MCF 10A (cell line): ENCODE results near the gene RAB3GAP2. TPM values are rescaled to one million over a fixed set of nuclear protein-coding genes. Genes with fewer than 3 reads are reported as not detected.
"Not testable (repeated sequence)": the region's sequence is repeated elsewhere in the genome, so short reads cannot be mapped to it uniquely, and the experiment has no call there.

ENCODE experiments used
- BruUV-seq: library from RNA; stranded (reverse); fragments of 400-500 nt; replicated peaks from 2 replicates; lab custom pipeline; 2021; lab: Mats Ljungman, UMichigan
- CTCF ChIA-PET: fragments of 300-600 bp; sonication (Branson Sonifier 250); formaldehyde crosslinking; extraction: SDS; loops from one replicate; lab custom pipeline; 2021; ENCODE audit warnings: antibody characterized with exemption, inconsistent platforms; lab: Yijun Ruan, JAX
- POLR2A ChIA-PET: fragments of 300-600, 350-650 bp; sonication (Branson Sonifier 250); formaldehyde crosslinking; extraction: SDS; loops from one replicate; lab custom pipeline; 2020; ENCODE audit warnings: antibody characterized with exemption, inconsistent platforms; lab: Yijun Ruan, JAX
- DNase-seq: peaks from one replicate; pipeline ENCODE4 v3.0.0-alpha.2; 2018; ENCODE audit not compliant: unreplicated experiment
- H3K27ac Mint-ChIP-seq: one replicate; pipeline ENCODE4 v1.8.0; 2022; ENCODE audit warnings: mild to moderate bottlenecking, low read depth, mixed read lengths; ENCODE audit not compliant: unreplicated experiment
- H3K27me3 Mint-ChIP-seq: one replicate; pipeline ENCODE4 v1.8.0; 2022; ENCODE audit warnings: mixed read lengths; ENCODE audit not compliant: insufficient read depth, unreplicated experiment
- H3K36me3 Mint-ChIP-seq: one replicate; pipeline ENCODE4 v1.8.0; 2022; ENCODE audit warnings: mild to moderate bottlenecking, moderate library complexity, mixed read lengths; ENCODE audit not compliant: insufficient read depth, unreplicated experiment
- H3K4me1 Mint-ChIP-seq: one replicate; pipeline ENCODE4 v1.8.0; 2022; ENCODE audit warnings: mixed read lengths; ENCODE audit not compliant: insufficient read depth, unreplicated experiment
- H3K4me3 Mint-ChIP-seq: one replicate; pipeline ENCODE4 v1.8.0; 2022; ENCODE audit warnings: mild to moderate bottlenecking, moderate library complexity, mixed read lengths; ENCODE audit not compliant: unreplicated experiment
- H3K9me3 Mint-ChIP-seq: one replicate; pipeline ENCODE4 v1.8.0; 2022; ENCODE audit warnings: mixed read lengths; ENCODE audit not compliant: unreplicated experiment
- CTCF ChIP-seq: fragments of 200-600 bp; IDR thresholded peaks from one replicate; pipeline ENCODE4 v1.8.0; 2022; ENCODE audit warnings: antibody characterized with exemption, mild to moderate bottlenecking; ENCODE audit not compliant: unreplicated experiment
- intact Hi-C: fragments of 100-400 bp; cut with micrococcal nuclease; formaldehyde crosslinking; loops from 2 replicates; pipeline ENCODE4 v1.14.1; 2022
- total RNA-seq: library from RNA; stranded (reverse); gene quantifications from 2 replicates; pipeline ENCODE4 v1.2.3, GENCODE V29; 2022

RAB3GAP2 gene
- total RNA-seq, 1 experiment from 2014 or later, result 93.3 TPM

DNA sequence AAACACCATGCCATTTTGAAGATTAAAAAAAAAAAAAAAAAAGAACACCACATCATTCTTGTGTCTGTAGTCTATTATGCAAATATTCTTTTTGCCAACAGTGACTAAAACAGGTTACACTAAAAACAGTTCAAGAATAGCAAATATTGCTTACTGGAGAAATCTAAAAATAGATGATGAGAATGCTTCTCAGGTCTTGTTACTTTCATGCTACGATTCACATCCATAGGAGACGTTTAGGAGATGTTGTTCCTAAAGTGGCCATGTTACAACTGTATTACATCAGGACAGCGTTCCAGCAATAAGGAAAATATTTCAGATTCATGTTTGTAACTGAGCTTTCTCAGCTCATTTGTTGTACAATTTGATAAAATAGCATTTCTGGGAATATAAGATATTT lies 32.3 kb downstream of the RAB3GAP2 start:
- H3K36me3 Mint-ChIP-seq, result peaks cover 18% of the 10 kb centered on the region
- H3K9me3 Mint-ChIP-seq, result peaks cover 9% of the 10 kb centered on the region
- H3K27ac Mint-ChIP-seq, result no peak overlapping the region
- POLR2A ChIA-PET, result interaction anchor here (1.0 to 1.5 kb wide), 3 partner anchors 10 to 21 kb away, joined by 3 to 5 read pairs (median 3); no protein-coding TSS in a partner anchor
- no TSS peak for BruUV-seq
- H3K4me1 Mint-ChIP-seq, result no peaks in the 10 kb centered on the region
- intact Hi-C loops, result no loop called here
- CTCF ChIA-PET, result interaction anchor here (1.1 to 16.8 kb wide), 2 partner anchors 12 to 24 kb away, joined by 5 to 232 read pairs; no protein-coding TSS in a partner anchor
- TF ChIP-seq CTCF, result no peak
- no peak overlapping the region for H3K4me3 Mint-ChIP-seq
- DNase-seq, result no peak
- H3K27me3 Mint-ChIP-seq, result no peaks in the 10 kb centered on the region

DNA sequence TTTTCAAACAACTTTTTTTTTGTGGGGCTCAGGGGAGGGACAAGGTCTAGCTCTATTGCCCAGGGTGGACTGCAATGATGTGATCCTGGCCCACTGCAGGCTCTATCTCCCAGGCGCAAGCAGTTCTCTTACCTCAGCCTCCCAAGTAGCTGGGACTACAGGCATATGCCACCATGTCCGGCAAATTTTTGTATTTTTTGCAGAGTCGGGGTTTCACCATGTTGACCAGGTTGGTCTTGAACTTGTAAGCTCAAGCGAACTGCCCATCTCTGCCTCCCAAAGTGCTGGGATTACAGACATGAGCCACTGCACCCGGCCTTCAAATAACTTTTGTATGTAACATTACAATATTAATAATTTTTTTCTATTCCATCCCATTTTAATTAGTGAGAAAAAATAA lies 33.0 kb downstream of the RAB3GAP2 start:
- CTCF ChIA-PET, result interaction anchor here (0.7 to 16.8 kb wide), 5 partner anchors 9 to 564 kb away, joined by 3 to 232 read pairs (median 3); no protein-coding TSS in a partner anchor
- intact Hi-C loops, result no loop called here
- Mint-ChIP-seq H3K9me3 (peaks cover 2% of the 10 kb centered on the region), H3K36me3 (peaks cover 11% of the 10 kb centered on the region), H3K4me1 (no peaks in the 10 kb centered on the region), H3K4me3 (no peak overlapping the region), H3K27ac (no peak overlapping the region), H3K27me3 (no peaks in the 10 kb centered on the region)
- POLR2A ChIA-PET, result interaction anchor here (1.5 kb wide), 1 partner anchor 12 kb away, joined by 3 read pairs; no protein-coding TSS in a partner anchor
- DNase-seq, result no peak
- BruUV-seq, result no TSS peak
- no peak for TF ChIP-seq CTCF

DNA sequence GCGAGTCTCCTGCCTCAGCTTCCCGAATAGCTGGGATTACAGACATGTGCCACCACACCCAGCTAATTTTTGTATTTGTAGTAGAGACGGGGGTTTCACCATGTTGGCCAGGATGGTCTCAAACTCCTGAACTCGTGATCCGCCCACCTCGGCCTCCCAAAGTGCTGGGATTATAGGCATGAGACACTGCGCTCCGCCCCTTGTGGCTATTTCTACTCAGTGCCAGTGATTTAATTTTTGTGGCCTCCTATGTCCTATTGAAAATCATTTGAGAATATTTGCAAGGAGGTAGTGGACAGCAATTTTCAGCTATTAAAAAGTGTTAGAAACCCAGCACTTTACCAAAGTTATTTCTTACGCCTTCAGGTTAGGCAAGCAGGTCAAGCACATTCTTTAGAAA lies 36.0 kb downstream of the RAB3GAP2 start:
- H3K27ac Mint-ChIP-seq, H3K9me3 Mint-ChIP-seq, intact Hi-C loops, DNase-seq, H3K4me3 Mint-ChIP-seq, H3K27me3 Mint-ChIP-seq, H3K4me1 Mint-ChIP-seq, BruUV-seq: not testable (repeated sequence)
- peaks cover 17% of the 10 kb centered on the region for H3K36me3 Mint-ChIP-seq
- ChIA-PET CTCF (interaction anchor here (0.5 to 16.8 kb wide), 10 partner anchors 20 to 1449 kb away, joined by 3 to 232 read pairs (median 3); no protein-coding TSS in a partner anchor), POLR2A (interaction anchor here (0.8 to 3.9 kb wide), 5 partner anchors 13 to 90 kb away, joined by 3 to 14 read pairs (median 3); partner anchors contain the start of gene RAB3GAP2)

DNA sequence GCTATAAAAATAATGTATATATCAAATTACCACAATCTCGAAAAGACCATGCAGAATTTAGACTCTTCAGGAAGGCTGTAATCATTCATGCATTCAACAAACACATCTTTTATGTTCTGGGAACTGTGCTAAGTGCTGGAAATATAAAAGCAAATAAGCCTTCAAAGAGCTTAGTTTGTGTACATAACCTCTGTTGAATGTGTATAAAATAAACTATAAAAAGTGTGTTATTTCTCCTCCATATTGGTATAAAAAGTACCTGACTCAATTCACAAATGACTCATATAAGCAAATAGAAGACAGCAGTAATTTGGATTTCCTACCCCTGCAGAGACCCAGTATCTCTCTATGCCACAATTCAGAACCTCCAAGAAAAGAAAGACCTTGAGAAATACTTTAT lies 36.8 kb downstream of the RAB3GAP2 start:
- no TSS peak for BruUV-seq
- CTCF ChIA-PET, result interaction anchor here (0.7 to 16.8 kb wide), 5 partner anchors 11 to 45 kb away, joined by 3 to 232 read pairs (median 8); no protein-coding TSS in a partner anchor
- TF ChIP-seq CTCF, result no peak
- Mint-ChIP-seq H3K4me3 (no peak overlapping the region), H3K27ac (no peak overlapping the region), H3K27me3 (no peaks in the 10 kb centered on the region), H3K9me3 (no peaks in the 10 kb centered on the region), H3K36me3 (peaks cover 25% of the 10 kb centered on the region), H3K4me1 (peaks cover 6% of the 10 kb centered on the region)
- intact Hi-C loops, result no loop called here
- peak; percentile 17 for DNase-seq
- POLR2A ChIA-PET, result interaction anchor here (0.8 to 3.9 kb wide), 5 partner anchors 12 to 91 kb away, joined by 3 to 14 read pairs (median 3); partner anchors contain the start of gene RAB3GAP2
